ENCODE data around the gene LRRC8A.

DNA sequence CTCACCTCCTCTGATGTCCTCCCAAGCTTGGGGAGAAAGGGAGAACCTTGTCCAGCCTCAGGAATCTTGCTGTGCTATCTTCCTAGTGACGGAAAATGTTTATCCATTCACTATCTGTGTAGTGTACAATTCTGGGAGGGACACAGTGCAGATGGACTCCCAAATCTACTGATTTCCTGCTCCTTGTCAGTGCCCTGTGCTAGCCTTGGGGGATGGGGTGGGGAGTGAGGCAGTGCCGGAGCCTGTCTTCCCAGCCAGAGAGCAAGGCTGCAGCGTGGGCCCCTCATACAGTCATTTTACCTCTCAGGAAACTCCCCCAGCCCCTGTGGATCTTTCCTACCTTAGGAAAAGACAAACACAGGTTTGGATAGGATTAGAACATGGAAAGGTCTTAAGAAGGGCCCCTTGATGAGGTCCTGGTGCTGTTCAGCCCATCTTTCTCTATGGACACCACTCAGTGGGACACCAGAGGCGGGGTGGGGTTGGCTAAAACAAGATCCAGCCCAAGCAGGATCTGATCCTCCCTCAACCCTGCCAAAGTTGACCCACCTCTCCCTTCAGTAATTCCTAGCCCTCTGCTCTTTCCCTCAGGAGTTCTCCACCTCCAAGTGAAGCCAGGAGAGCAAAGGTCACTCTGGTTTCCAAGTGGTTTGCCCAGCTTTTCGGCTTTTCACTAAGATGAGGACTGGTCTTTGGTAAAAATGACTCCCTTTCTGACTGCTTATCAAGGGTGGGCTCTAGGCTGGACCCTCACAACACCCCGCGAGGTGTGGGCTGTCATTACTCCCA lies 62.1 kb downstream of the LRRC8A start:
- TF ChIP-seq CTCF (IDR thresholded peaks at IDR 0.05): no peak
- TF ChIP-seq POLR2A (IDR thresholded peaks at IDR 0.05): no peak

All from heart left ventricle (tissue), 13 donors.